SK-N-SH (cell line): ENCODE results near the gene C17orf114.

Source experiments
- FOXJ3 ChIP-seq: sonication (generic); formaldehyde crosslinking; IDR thresholded peaks from 2 replicates; pipeline ENCODE4 v1.5.1; 2020; ENCODE audit warnings: mild to moderate bottlenecking, missing genetic modification reagents
- POLR2AphosphoS5 ChIP-seq: IDR thresholded peaks from 2 replicates; pipeline ENCODE4 v1.6.1; 2012; ENCODE audit warnings: low read depth, low read length
- USF1 ChIP-seq: IDR thresholded peaks from 2 replicates; pipeline ENCODE4 v1.4.0; 2012; ENCODE audit warnings: low read depth, borderline replicate concordance
- TF ChIP-seq, protein P1 (sequence below): fragments of 200-600 bp; sonication (generic); IDR thresholded peaks from 2 replicates; pipeline ENCODE4 v1.6.1; 2017; ENCODE audit warnings: antibody characterized with exemption, mild to moderate bottlenecking, moderate library complexity
- TF ChIP-seq, protein P2 (sequence below): IDR thresholded peaks from 2 replicates; pipeline ENCODE4 v1.4.0; 2012; ENCODE audit warnings: low read depth

GRCh38 chr17:4766201-4766600 lies 35.9 kb downstream of the C17orf114 start:
- TF ChIP-seq, protein P1, sequence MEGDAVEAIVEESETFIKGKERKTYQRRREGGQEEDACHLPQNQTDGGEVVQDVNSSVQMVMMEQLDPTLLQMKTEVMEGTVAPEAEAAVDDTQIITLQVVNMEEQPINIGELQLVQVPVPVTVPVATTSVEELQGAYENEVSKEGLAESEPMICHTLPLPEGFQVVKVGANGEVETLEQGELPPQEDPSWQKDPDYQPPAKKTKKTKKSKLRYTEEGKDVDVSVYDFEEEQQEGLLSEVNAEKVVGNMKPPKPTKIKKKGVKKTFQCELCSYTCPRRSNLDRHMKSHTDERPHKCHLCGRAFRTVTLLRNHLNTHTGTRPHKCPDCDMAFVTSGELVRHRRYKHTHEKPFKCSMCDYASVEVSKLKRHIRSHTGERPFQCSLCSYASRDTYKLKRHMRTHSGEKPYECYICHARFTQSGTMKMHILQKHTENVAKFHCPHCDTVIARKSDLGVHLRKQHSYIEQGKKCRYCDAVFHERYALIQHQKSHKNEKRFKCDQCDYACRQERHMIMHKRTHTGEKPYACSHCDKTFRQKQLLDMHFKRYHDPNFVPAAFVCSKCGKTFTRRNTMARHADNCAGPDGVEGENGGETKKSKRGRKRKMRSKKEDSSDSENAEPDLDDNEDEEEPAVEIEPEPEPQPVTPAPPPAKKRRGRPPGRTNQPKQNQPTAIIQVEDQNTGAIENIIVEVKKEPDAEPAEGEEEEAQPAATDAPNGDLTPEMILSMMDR: no peak
- TF ChIP-seq USF1 (no peak), FOXJ3 (no peak), POLR2AphosphoS5 (no peak)
- TF ChIP-seq, protein P2, sequence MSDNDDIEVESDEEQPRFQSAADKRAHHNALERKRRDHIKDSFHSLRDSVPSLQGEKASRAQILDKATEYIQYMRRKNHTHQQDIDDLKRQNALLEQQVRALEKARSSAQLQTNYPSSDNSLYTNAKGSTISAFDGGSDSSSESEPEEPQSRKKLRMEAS: no peak
